Measurements from ENCODE around the gene MAP3K9.

The MAP3K9 gene

DNA sequence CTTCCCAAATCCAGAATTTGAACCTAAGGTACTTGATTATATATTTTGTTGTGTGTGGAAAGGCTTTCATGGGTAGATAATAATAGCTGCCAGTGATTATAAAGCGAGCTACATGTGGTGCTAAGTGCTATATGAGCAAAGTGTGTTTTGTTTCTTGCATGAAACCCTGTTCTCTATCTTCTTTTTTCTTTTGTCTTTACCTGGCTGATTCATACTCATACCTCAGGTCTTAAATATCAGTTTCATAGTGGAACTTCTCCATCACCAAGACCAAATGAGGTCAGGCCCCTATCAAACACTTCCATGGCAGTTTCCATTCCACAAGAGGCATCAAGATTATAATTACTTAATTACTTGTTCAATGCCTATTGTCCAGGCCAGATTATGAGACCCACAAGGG, 6.9 kb downstream of the MAP3K9 start:
- no peak overlapping the region for H3K4me3 ChIP-seq (ENCODE audit: control insufficient read depth, low read depth, low read length)
- DNase-seq (ENCODE audit: low read depth) = no peak
- TF ChIP-seq, protein P1, sequence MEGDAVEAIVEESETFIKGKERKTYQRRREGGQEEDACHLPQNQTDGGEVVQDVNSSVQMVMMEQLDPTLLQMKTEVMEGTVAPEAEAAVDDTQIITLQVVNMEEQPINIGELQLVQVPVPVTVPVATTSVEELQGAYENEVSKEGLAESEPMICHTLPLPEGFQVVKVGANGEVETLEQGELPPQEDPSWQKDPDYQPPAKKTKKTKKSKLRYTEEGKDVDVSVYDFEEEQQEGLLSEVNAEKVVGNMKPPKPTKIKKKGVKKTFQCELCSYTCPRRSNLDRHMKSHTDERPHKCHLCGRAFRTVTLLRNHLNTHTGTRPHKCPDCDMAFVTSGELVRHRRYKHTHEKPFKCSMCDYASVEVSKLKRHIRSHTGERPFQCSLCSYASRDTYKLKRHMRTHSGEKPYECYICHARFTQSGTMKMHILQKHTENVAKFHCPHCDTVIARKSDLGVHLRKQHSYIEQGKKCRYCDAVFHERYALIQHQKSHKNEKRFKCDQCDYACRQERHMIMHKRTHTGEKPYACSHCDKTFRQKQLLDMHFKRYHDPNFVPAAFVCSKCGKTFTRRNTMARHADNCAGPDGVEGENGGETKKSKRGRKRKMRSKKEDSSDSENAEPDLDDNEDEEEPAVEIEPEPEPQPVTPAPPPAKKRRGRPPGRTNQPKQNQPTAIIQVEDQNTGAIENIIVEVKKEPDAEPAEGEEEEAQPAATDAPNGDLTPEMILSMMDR (IDR thresholded peaks at IDR 0.05; ENCODE audit: control insufficient read depth, insufficient read depth, low read depth, low read length, missing control alignments) = no peak

DNA sequence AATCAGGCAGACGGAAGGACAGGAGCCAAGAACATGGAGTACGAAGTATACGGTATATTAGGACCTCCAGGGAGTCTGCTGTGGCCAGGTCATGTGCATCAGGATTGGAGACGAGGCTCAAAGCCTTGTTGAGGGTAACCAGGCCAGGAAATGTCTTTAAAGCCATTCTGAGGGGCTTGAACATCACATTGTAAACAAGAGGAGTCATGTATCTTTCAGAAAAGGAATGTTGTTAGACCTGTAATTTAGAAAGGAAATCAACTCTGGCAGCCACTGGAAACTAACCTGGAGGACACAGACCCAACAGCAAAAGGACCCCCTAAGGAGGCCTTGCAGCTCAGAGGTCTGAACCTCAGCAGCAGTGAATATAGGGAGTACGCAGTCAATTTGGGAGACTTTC, 7.5 kb downstream of the MAP3K9 start:
- no peak for DNase-seq (ENCODE audit: low read depth)
- no peak overlapping the region for H3K4me3 ChIP-seq (ENCODE audit: control insufficient read depth, low read depth, low read length)
- TF ChIP-seq, protein P1 (IDR thresholded peaks at IDR 0.05; ENCODE audit: control insufficient read depth, insufficient read depth, low read depth, low read length, missing control alignments) = no peak

DNA sequence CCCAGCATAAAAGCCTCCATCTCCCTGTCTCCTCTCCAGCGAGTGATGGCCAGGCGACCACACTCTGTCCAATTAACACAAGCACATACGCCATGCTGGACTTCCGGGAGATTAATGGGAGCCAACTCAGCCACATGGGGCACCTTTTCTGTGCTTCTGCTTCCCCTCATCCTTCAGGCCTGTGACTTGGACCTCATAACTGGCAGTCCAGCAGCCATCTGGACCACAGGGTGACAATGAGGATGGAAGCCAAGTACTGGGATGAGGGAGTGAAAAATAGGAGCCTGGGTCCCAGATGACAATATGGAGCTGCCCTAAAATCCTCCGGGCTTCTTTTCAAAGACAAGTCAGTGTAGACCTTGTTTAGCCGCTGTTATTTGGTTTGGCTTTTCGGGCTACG, 12.8 kb downstream of the MAP3K9 start:
- TF ChIP-seq, protein P1 (IDR thresholded peaks at IDR 0.05; ENCODE audit: control insufficient read depth, insufficient read depth, low read depth, low read length, missing control alignments) = no peak
- no peak for DNase-seq (ENCODE audit: low read depth)
- no peak overlapping the region for H3K4me3 ChIP-seq (ENCODE audit: control insufficient read depth, low read depth, low read length)

DNA sequence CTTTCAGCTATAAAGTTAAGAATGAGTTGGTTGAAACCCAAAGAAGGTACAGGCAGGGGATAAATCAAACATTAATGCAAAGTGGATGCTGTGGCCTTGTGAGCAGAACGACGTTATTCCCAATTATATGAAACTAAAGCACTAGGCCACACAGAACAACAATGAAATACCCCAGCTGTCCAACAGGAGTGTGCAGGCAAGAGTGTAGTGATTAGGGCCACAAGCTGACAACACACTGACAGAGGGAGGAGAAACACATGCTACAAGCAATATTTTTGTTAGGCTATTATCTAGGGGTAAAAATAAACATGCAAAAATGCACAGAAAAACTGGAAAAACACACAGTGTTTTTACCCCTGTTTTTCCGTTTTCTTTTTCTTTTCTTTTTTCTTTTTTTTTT, 15.0 kb downstream of the MAP3K9 start:
- no peak for DNase-seq (ENCODE audit: low read depth)
- no peak overlapping the region for H3K4me3 ChIP-seq (ENCODE audit: control insufficient read depth, low read depth, low read length)
- TF ChIP-seq, protein P1 (IDR thresholded peaks at IDR 0.05; ENCODE audit: control insufficient read depth, insufficient read depth, low read depth, low read length, missing control alignments) = no peak

DNA sequence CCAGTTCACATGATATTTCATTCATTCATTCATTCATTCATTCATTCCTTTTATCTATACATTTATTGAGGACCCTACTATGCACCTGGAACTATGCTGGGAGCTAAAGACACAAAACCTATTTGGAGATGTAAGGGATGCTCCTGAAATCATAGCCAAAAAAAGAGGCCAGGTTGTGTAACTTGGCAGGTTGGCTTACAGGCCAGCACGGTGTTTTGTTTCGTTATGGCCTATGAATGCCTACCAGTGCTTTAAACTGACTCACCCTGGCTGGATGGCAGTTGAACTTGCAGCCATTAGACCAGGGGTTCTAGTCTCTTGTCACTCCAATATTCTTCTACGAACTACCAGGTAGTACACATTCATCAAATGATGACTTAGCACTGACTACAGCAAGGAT, 15.7 kb downstream of the MAP3K9 start:
- no peak for DNase-seq (ENCODE audit: low read depth)
- TF ChIP-seq, protein P1 (IDR thresholded peaks at IDR 0.05; ENCODE audit: control insufficient read depth, insufficient read depth, low read depth, low read length, missing control alignments) = no peak
- H3K4me3 ChIP-seq (ENCODE audit: control insufficient read depth, low read depth, low read length) = no peak overlapping the region

DNA sequence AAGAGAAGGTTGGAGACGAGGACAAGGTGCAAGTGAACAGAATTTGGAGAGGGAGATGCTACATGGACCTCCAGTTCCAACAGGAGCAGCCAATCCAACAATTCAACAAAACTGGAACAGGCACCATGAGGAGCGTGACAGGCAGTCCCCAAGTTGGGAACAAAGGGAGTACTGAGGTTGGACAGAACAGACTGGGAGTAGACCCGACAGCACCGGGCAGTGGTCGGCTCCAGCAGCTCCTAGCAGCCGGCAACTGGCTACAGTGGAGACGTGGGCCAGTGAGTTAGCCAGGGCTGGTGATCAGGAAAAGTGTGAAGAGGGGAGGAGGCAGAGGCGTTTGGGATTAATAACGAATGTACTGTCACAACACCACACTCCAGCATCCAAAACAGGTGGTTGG, 16.4 kb downstream of the MAP3K9 start:
- no peak overlapping the region for H3K4me3 ChIP-seq (ENCODE audit: control insufficient read depth, low read depth, low read length)
- TF ChIP-seq, protein P1 (IDR thresholded peaks at IDR 0.05; ENCODE audit: control insufficient read depth, insufficient read depth, low read depth, low read length, missing control alignments) = no peak
- DNase-seq (ENCODE audit: low read depth) = no peak

DNA sequence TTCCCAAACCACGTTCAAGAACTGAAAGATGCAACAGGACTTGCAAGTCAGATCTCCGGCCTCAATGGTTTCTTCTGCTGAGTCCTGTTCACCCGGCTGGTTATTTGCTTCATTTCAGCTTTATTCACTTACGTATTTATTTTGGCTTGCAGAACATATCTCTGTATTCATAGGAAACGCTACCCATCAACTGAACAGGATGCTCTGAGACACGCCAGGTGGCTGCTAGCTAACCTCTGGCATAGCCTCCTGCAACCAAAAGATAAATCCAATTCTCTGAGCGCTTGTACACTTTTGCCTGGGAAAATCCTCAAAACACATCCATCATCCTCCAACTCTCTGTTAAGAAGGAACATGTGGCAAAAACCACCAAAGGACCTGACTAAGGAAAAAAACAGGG, 17.3 kb downstream of the MAP3K9 start:
- H3K4me3 ChIP-seq (ENCODE audit: control insufficient read depth, low read depth, low read length) = no peak overlapping the region
- no peak for DNase-seq (ENCODE audit: low read depth)
- TF ChIP-seq, protein P1 (IDR thresholded peaks at IDR 0.05; ENCODE audit: control insufficient read depth, insufficient read depth, low read depth, low read length, missing control alignments) = no peak
